ENCODE measurements around the gene CLEC20A.

CLEC20A gene

GRCh38 chr1:178456472-178456871, 40.3 kb downstream of the CLEC20A start:
- Mint-ChIP-seq H3K27ac (no peak overlapping the region), H3K27me3 (peaks cover 3% of the 10 kb centered on the region), H3K36me3 (ENCODE audit: low read depth) (no peaks in the 10 kb centered on the region), H3K4me1 (no peaks in the 10 kb centered on the region), H3K4me3 (no peak overlapping the region), H3K9me3 (no peaks in the 10 kb centered on the region)
- DNase-seq (no peak), ATAC-seq (no peak)

DNA sequence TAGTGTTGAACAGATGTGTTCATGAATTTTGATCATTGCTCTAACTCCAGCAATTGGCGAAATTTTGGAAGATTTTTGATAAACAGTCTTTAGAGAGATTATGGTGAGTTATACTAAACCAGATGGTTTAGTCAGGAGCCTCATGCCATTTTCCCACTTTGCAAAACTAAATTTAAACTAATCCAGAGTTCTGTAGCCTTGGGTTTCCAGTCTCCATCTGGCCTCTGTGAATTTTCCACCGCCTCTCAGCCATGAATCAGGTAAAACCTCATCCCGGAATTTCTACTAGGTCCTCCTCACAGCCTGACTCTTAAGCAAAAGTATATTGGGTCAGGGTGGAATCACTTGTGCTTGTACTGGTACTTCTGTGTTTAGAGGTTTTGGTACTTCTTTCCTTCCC, 44.8 kb downstream of the CLEC20A start:
- no peak overlapping the region for H3K27ac Mint-ChIP-seq
- no peaks in the 10 kb centered on the region for H3K9me3 Mint-ChIP-seq
- DNase-seq = no peak
- H3K36me3 Mint-ChIP-seq (ENCODE audit: low read depth) = no peaks in the 10 kb centered on the region
- no peaks in the 10 kb centered on the region for H3K27me3 Mint-ChIP-seq
- H3K4me1 Mint-ChIP-seq = no peaks in the 10 kb centered on the region
- no peak for ATAC-seq
- H3K4me3 Mint-ChIP-seq = no peak overlapping the region

- Mint-ChIP-seq H3K27me3 (no peaks in the 10 kb centered on the region), H3K36me3 (ENCODE audit: low read depth) (no peaks in the 10 kb centered on the region), H3K27ac (no peak overlapping the region), H3K4me3 (no peak overlapping the region), H3K4me1 (no peaks in the 10 kb centered on the region), H3K9me3 (no peaks in the 10 kb centered on the region)
- DNase-seq = no peak
- ATAC-seq = no peak
Measured at GRCh38 chr1:178451529-178451928, 45.2 kb downstream of the CLEC20A start.

GRCh38 chr1:178450871-178451270, 45.9 kb downstream of the CLEC20A start:
- no peaks in the 10 kb centered on the region for H3K9me3 Mint-ChIP-seq
- ATAC-seq (no peak), DNase-seq (no peak)
- no peak overlapping the region for H3K4me3 Mint-ChIP-seq
- H3K27ac Mint-ChIP-seq = no peak overlapping the region
- H3K27me3 Mint-ChIP-seq = no peaks in the 10 kb centered on the region
- no peaks in the 10 kb centered on the region for H3K4me1 Mint-ChIP-seq
- no peaks in the 10 kb centered on the region for H3K36me3 Mint-ChIP-seq (ENCODE audit: low read depth)

GRCh38 chr1:178442925-178443324, 53.8 kb downstream of the CLEC20A start:
- no peak for DNase-seq
- H3K9me3 Mint-ChIP-seq = no peaks in the 10 kb centered on the region
- H3K27ac Mint-ChIP-seq = no peak overlapping the region
- no peaks in the 10 kb centered on the region for H3K27me3 Mint-ChIP-seq
- no peaks in the 10 kb centered on the region for H3K4me1 Mint-ChIP-seq
- ATAC-seq = no peak
- no peak overlapping the region for H3K4me3 Mint-ChIP-seq
- no peaks in the 10 kb centered on the region for H3K36me3 Mint-ChIP-seq (ENCODE audit: low read depth)

DNA sequence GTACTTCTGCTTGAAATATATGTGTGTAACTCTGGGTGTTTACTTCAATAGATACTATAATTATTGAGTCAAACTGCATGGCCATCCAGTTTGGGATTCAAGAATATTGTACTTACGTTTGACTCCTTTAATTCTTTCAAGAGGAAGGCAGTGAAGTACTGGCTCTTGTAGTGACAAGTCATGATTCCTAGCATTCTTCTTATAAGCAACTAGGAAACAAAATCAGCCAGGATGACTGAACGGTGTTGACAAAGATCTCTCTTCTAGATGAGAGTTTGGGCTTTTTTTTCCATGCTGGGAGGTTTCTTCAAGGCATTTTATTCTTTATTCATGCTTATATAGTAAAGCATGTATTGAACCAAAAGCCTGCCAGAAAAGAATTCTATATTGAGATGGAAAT, 58.3 kb downstream of the CLEC20A start:
- ATAC-seq (no peak), DNase-seq (no peak)
- Mint-ChIP-seq H3K36me3 (ENCODE audit: low read depth) (no peaks in the 10 kb centered on the region), H3K4me1 (no peaks in the 10 kb centered on the region), H3K27me3 (no peaks in the 10 kb centered on the region), H3K27ac (no peak overlapping the region), H3K9me3 (no peaks in the 10 kb centered on the region), H3K4me3 (no peak overlapping the region)

DNA sequence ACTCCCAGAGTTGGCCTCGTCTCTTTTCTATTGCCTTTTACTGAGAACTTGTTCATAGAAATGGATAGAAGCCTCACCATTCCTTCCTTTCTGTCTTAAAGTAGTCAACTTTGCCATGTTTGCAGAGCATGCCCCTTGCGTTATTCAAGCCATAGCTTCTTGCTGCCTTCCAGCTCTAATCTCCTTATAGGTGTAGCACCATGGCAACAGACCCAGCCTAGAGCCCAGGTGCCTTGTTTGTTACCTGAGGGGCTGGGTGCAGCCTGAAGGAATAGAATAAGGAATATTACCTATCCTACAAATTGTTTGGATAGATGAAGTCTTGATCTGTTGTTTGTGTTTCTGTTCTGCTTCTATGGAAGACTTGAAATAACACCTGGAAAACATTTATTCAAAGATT, 59.9 kb downstream of the CLEC20A start:
- Mint-ChIP-seq H3K4me1 (no peaks in the 10 kb centered on the region), H3K9me3 (no peaks in the 10 kb centered on the region), H3K4me3 (no peak overlapping the region), H3K36me3 (ENCODE audit: low read depth) (no peaks in the 10 kb centered on the region), H3K27me3 (no peaks in the 10 kb centered on the region), H3K27ac (no peak overlapping the region)
- DNase-seq (no peak), ATAC-seq (no peak)

GRCh38 chr1:178434899-178435435, 61.8 kb downstream of the CLEC20A start:
- Mint-ChIP-seq H3K4me1 (no peaks in the 10 kb centered on the region), H3K36me3 (ENCODE audit: low read depth) (no peaks in the 10 kb centered on the region), H3K27ac (no peak overlapping the region), H3K4me3 (no peak overlapping the region), H3K27me3 (no peaks in the 10 kb centered on the region), H3K9me3 (no peaks in the 10 kb centered on the region)
- no peak for DNase-seq
- no peak for ATAC-seq

DNA sequence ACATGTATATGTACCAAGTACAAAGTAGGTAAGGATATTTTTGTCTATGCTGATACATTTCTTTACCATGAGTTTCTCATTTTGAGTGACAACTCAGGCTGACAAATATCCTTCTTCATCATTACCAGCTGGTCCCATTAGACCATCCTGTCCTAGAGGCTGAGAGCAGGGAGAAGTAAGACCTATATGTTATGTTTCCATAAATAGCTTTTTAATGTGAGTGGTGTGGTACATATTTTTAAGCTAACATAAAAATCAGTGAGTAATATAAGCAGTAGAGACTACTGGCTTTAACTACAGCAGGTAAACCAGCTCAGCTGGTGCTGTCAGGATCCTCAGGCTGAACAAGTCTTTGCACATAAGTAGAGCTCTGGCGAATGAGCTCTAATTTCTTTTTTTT, 62.4 kb downstream of the CLEC20A start:
- H3K36me3 Mint-ChIP-seq (ENCODE audit: low read depth) = no peaks in the 10 kb centered on the region
- H3K27me3 Mint-ChIP-seq = no peaks in the 10 kb centered on the region
- no peaks in the 10 kb centered on the region for H3K9me3 Mint-ChIP-seq
- ATAC-seq (no peak), DNase-seq (no peak)
- H3K27ac Mint-ChIP-seq = no peak overlapping the region
- no peaks in the 10 kb centered on the region for H3K4me1 Mint-ChIP-seq
- no peak overlapping the region for H3K4me3 Mint-ChIP-seq

Data from activated naive CD8-positive, alpha-beta T cell treated with anti-CD3 and anti-CD28 coated beads, Interleukin-2, amount 50 U/mL, for 24 hours (primary cell).